K562 (cell line): ENCODE measurements around the gene VPREB1. TPM values are rescaled to one million over a fixed set of nuclear protein-coding genes. Genes with fewer than 3 reads are reported as not detected.

ENCODE experiments used
- CTBP1 ChIP-seq: fragments of 450-650 bp; IDR thresholded peaks from 2 replicates; pipeline ENCODE4 v1.6.1; 2016; ENCODE audit warnings: borderline replicate concordance
- DNMT1 ChIP-seq: fragments of 450-650 bp; IDR thresholded peaks from 2 replicates; pipeline ENCODE4 v1.6.1; 2016; ENCODE audit warnings: antibody characterized with exemption, mild to moderate bottlenecking
- ERF ChIP-seq: fragments of 450-650 bp; formaldehyde crosslinking; IDR thresholded peaks from 2 replicates; pipeline ENCODE4 v1.4.0; 2020; ENCODE audit warnings: mild to moderate bottlenecking, mixed read lengths
- FIP1L1 ChIP-seq: fragments of 200-400 bp; formaldehyde crosslinking; IDR thresholded peaks from 2 replicates; pipeline ENCODE4 v1.6.1; 2018; ENCODE audit warnings: mild to moderate bottlenecking, low read depth, low read length; ENCODE audit not compliant: poor library complexity, severe bottlenecking
- FOXP1 ChIP-seq: sonication (generic); formaldehyde crosslinking; IDR thresholded peaks from 2 replicates; pipeline ENCODE4 v1.8.0; 2022; ENCODE audit warnings: mild to moderate bottlenecking, missing genetic modification reagents
- GATA2 ChIP-seq: sonication (generic); formaldehyde crosslinking; IDR thresholded peaks from 2 replicates; pipeline ENCODE4 v1.4.0; 2020; ENCODE audit warnings: mild to moderate bottlenecking, missing genetic modification reagents
- HDAC1 ChIP-seq, 2 experiments: fragments of 450-650 bp; IDR thresholded peaks; 2 replicates each; pipeline ENCODE4 v1.6.1; 2016 to 2017; ENCODE audit warnings: inconsistent platforms in 1 of 2, mild to moderate bottlenecking in 1 of 2, moderate library complexity in 1 of 2
- MXI1 ChIP-seq: IDR thresholded peaks from 2 replicates; pipeline ENCODE4 v1.6.1; 2011; ENCODE audit warnings: low read depth, mild to moderate bottlenecking, improper control_type of control experiment, low read length
- NR4A1 ChIP-seq, 2 experiments: fragments of 250-450 bp in 1 of 2; fragments of 450-650 bp in 1 of 2; sonication (Bioruptor Pico) in 1 of 2; IDR thresholded peaks; 2 replicates each; pipeline versions ENCODE4 v1.4.0 to v1.6.1; 2016 to 2020; ENCODE audit warnings: mild to moderate bottlenecking in 2 of 2, missing compliant biosample characterization in 1 of 2, missing genetic modification characterization in 1 of 2, moderate library complexity in 1 of 2
- PTBP1 ChIP-seq: fragments of 200-400 bp; formaldehyde crosslinking; IDR thresholded peaks from 2 replicates; pipeline ENCODE4 v1.6.1; 2017; ENCODE audit warnings: low read depth, low read length
- PURB ChIP-seq: sonication (generic); formaldehyde crosslinking; IDR thresholded peaks from 2 replicates; pipeline ENCODE4 v1.9.0; 2021; ENCODE audit warnings: low read depth, mild to moderate bottlenecking, missing genetic modification reagents
- RAD21 ChIP-seq, 2 experiments: fragments of 250-450 bp in 1 of 2; fragments of 450-650 bp in 1 of 2; sonication (Bioruptor Pico) in 1 of 2; formaldehyde crosslinking in 1 of 2; IDR thresholded peaks in 1 of 2; conservative IDR thresholded peaks in 1 of 2; 2 replicates each; pipeline versions ENCODE4 v1.4.0 to v1.8.0; 2020 to 2022; ENCODE audit warnings: mild to moderate bottlenecking in 2 of 2, moderate library complexity in 1 of 2
- RB1 ChIP-seq: fragments of 450-650 bp; IDR thresholded peaks from 2 replicates; pipeline ENCODE4 v1.6.1; 2017; ENCODE audit warnings: low read depth, mild to moderate bottlenecking
- STAG1 ChIP-seq: sonication (generic); formaldehyde crosslinking; IDR thresholded peaks from 2 replicates; pipeline ENCODE4 v1.5.0; 2020; ENCODE audit warnings: missing genetic modification reagents, borderline replicate concordance
- ZNF263 ChIP-seq: sonication (generic); formaldehyde crosslinking; IDR thresholded peaks from 2 replicates; pipeline ENCODE4 v1.8.0; 2022; ENCODE audit warnings: mild to moderate bottlenecking, missing genetic modification reagents, borderline replicate concordance
- polyA plus RNA-seq, 8 experiments: library from polyadenylated mRNA; depleted of rRNA in 4 of 8; stranded (reverse) in 5 of 8; unstranded in 3 of 8; fragments of >200 nt; fragmentation: Nextera tagmentation in 2 of 8; fragmentation: Illumina TruSeq in 1 of 8; extraction: Ambion mirVana in 2 of 8; extraction: Trizol in 1 of 8; gene quantifications; 2 replicates each; pipeline versions ENCODE4 v1.2.1 to v1.2.3, GENCODE V29; 2011 to 2014; ENCODE audit warnings: inconsistent platforms in 1 of 8, missing spikeins in 1 of 8
- total RNA-seq, 7 experiments: library from RNA; depleted of rRNA in 6 of 7; stranded (reverse); fragments of >200 nt in 6 of 7; fragmentation: Illumina TruSeq in 2 of 7; extraction: Trizol in 2 of 7; gene quantifications; 2 replicates each; pipeline versions ENCODE4 v1.2.1 to v1.2.3, GENCODE V29; 2011 to 2021; ENCODE audit warnings: low replicate concordance in 1 of 7
- TF ChIP-seq, protein P1 (sequence below): sonication (generic); formaldehyde crosslinking; IDR thresholded peaks from 2 replicates; pipeline ENCODE4 v1.5.0; 2020; ENCODE audit warnings: missing genetic modification reagents
- TF ChIP-seq, protein P2 (sequence below): fragments of 450-650 bp; formaldehyde crosslinking; IDR thresholded peaks from 2 replicates; pipeline ENCODE4 v1.4.0; 2020; ENCODE audit warnings: mild to moderate bottlenecking, mixed read lengths
- TF ChIP-seq, protein P3 (sequence below): sonication (generic); formaldehyde crosslinking; IDR thresholded peaks from 2 replicates; pipeline ENCODE4 v1.9.0; 2022; ENCODE audit warnings: mild to moderate bottlenecking, missing genetic modification reagents
- TF ChIP-seq, protein P4 (sequence below): fragments of 450-650 bp; IDR thresholded peaks from one replicate; pipeline ENCODE4 v1.6.1; 2018; ENCODE audit warnings: mild to moderate bottlenecking, moderate library complexity; ENCODE audit not compliant: partially characterized antibody
- TF ChIP-seq, protein P5 (sequence below), 2 experiments: fragments of 450-650 bp in 1 of 2; sonication (generic) in 1 of 2; formaldehyde crosslinking; conservative IDR thresholded peaks; 2 replicates each; pipeline versions ENCODE4 v1.4.0 to v1.8.1; 2020 to 2022; ENCODE audit warnings: mild to moderate bottlenecking in 1 of 2, missing genetic modification reagents in 1 of 2
- TF ChIP-seq, protein P6 (sequence below): fragments of 250-450 bp; sonication (Bioruptor Pico); IDR thresholded peaks from 2 replicates; pipeline ENCODE4 v1.5.1; 2021; ENCODE audit warnings: mild to moderate bottlenecking

The VPREB1 gene
- total and polyA plus RNA-seq, 9 of the 15 experiments (the other 6 are each of a cell fraction or from before 2014, with no cell fraction given) = not detected

DNA sequence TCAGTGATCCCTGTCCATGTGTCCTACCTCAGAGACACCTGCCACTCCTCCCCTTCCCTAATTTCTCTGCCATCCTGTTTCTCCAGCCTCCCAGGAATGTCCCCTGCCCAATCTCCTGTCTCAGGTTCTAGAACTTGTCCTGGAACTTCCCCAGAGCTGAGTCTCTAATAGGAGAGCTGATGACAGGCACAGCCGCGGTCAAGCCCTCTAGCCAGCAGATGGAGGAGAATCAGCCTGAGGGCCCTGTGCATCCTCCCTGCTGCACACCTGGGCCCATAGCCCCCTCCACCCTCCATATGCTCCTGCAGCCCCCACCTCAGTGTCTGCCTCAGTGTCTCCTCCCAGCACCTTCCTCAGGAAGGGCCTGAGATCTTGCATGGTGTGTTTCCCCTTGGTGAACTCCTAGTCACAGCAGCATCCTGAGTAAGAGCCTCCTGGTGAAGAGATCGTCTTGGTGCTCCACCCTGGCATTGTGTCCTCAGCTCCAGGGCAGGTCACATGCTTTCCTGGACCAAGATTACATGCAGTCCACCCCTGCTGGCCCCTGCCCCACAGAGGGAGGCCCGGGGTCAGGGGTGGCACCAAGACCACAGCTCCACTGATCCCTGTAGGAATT, 43.9 kb upstream of the VPREB1 start (continued):
- TF ChIP-seq, protein P1, sequence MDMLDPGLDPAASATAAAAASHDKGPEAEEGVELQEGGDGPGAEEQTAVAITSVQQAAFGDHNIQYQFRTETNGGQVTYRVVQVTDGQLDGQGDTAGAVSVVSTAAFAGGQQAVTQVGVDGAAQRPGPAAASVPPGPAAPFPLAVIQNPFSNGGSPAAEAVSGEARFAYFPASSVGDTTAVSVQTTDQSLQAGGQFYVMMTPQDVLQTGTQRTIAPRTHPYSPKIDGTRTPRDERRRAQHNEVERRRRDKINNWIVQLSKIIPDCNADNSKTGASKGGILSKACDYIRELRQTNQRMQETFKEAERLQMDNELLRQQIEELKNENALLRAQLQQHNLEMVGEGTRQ (CRISPR knock-in tag) = peak; percentile 1; the same call in 1 of the 2 replicates
- TF ChIP-seq RAD21 (CRISPR knock-in tag; conservative IDR thresholded peaks at IDR 0.05 in 1 of 2, IDR thresholded peaks at IDR 0.05 in 1 of 2) (no peak), FIP1L1 (no peak), GATA2 (CRISPR knock-in tag) (no peak), RB1 (no peak), PURB (no peak), ZNF263 (peak; percentile 78), HDAC1 (IDR thresholded peaks at IDR 0.05) (no peak), STAG1 (CRISPR knock-in tag) (peak; percentile 7; the same call in 1 of the 2 replicates), ERF (no peak), NR4A1 (CRISPR knock-in tag; IDR thresholded peaks at IDR 0.05) (no peak), NR4A1 (tag; IDR thresholded peaks at IDR 0.05) (no peak), FOXP1 (no peak), CTBP1 (no peak), MXI1 (no peak), PTBP1 (no peak), DNMT1 (no peak)
- TF ChIP-seq, protein P2, sequence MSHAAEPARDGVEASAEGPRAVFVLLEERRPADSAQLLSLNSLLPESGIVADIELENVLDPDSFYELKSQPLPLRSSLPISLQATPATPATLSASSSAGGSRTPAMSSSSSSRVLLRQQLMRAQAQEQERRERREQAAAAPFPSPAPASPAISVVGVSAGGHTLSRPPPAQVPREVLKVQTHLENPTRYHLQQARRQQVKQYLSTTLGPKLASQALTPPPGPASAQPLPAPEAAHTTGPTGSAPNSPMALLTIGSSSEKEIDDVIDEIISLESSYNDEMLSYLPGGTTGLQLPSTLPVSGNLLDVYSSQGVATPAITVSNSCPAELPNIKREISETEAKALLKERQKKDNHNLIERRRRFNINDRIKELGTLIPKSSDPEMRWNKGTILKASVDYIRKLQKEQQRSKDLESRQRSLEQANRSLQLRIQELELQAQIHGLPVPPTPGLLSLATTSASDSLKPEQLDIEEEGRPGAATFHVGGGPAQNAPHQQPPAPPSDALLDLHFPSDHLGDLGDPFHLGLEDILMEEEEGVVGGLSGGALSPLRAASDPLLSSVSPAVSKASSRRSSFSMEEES (CRISPR knock-in tag) = peak; percentile 20; the same call in 1 of the 2 replicates
- TF ChIP-seq, protein P3, sequence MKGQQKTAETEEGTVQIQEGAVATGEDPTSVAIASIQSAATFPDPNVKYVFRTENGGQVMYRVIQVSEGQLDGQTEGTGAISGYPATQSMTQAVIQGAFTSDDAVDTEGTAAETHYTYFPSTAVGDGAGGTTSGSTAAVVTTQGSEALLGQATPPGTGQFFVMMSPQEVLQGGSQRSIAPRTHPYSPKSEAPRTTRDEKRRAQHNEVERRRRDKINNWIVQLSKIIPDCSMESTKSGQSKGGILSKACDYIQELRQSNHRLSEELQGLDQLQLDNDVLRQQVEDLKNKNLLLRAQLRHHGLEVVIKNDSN (CRISPR knock-in tag) = peak; percentile 23; the same call in 1 of the 2 replicates
- TF ChIP-seq, protein P4, sequence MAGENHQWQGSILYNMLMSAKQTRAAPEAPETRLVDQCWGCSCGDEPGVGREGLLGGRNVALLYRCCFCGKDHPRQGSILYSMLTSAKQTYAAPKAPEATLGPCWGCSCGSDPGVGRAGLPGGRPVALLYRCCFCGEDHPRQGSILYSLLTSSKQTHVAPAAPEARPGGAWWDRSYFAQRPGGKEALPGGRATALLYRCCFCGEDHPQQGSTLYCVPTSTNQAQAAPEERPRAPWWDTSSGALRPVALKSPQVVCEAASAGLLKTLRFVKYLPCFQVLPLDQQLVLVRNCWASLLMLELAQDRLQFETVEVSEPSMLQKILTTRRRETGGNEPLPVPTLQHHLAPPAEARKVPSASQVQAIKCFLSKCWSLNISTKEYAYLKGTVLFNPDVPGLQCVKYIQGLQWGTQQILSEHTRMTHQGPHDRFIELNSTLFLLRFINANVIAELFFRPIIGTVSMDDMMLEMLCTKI = no peak
- TF ChIP-seq, protein P5, sequence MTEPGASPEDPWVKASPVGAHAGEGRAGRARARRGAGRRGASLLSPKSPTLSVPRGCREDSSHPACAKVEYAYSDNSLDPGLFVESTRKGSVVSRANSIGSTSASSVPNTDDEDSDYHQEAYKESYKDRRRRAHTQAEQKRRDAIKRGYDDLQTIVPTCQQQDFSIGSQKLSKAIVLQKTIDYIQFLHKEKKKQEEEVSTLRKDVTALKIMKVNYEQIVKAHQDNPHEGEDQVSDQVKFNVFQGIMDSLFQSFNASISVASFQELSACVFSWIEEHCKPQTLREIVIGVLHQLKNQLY (CRISPR knock-in tag; conservative IDR thresholded peaks at IDR 0.05) = peak in 1 of 2 experiments; percentile 74; a peak in 1 of 4 replicates
- TF ChIP-seq, protein P6, sequence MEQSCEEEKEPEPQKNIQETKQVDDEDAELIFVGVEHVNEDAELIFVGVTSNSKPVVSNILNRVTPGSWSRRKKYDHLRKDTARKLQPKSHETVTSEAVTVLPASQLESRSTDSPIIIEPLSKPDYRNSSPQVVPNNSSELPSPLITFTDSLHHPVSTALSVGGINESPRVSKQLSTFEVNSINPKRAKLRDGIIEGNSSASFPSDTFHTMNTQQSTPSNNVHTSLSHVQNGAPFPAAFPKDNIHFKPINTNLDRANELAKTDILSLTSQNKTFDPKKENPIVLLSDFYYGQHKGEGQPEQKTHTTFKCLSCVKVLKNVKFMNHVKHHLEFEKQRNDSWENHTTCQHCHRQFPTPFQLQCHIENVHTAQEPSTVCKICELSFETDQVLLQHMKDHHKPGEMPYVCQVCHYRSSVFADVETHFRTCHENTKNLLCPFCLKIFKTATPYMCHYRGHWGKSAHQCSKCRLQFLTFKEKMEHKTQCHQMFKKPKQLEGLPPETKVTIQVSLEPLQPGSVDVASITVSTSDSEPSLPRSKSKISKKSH (CRISPR knock-in tag) = no peak
